GM23338 (cell line): ENCODE measurements around the gene MYOCOS. TPM values are rescaled to one million over a fixed set of nuclear protein-coding genes. Genes with fewer than 3 reads are reported as not detected.
A peak's percentile ranks its signal among the peaks of the same experiment; 100 is the strongest.

Experiments used
- ATAC-seq: fragments of 200-7000 bp; cut with Tn5 transposase; 3 replicates; pipeline ENCODE4 v1.9.1; 2020
- DNase-seq: peaks from one replicate; pipeline ENCODE4 v3.0.0-alpha.2; 2015; ENCODE audit warnings: low spot score
- H2AFZ ChIP-seq: fragments of 200-600 bp; sonication (generic); 2 replicates; pipeline ENCODE4 v1.8.0; 2016; ENCODE audit warnings: antibody characterized with exemption, mild to moderate bottlenecking, moderate library complexity
- H3F3A ChIP-seq: fragments of 200-600 bp; sonication (generic); replicated peaks from 2 replicates; pipeline ENCODE4 v1.8.0; 2017; ENCODE audit warnings: antibody characterized with exemption, mixed run types, low read depth
- H3K27ac ChIP-seq: fragments of 200-600 bp; sonication (generic); 2 replicates; pipeline ENCODE4 v1.6.1; 2016; ENCODE audit warnings: low read depth
- H3K27me3 ChIP-seq: fragments of 200-600 bp; sonication (generic); 2 replicates; pipeline ENCODE4 v1.8.0; 2016; ENCODE audit warnings: mild to moderate bottlenecking, mixed run types, moderate library complexity; ENCODE audit not compliant: insufficient read depth
- H3K36me3 ChIP-seq: fragments of 200-600 bp; sonication (generic); 2 replicates; pipeline ENCODE4 v1.8.0; 2016; ENCODE audit warnings: mild to moderate bottlenecking; ENCODE audit not compliant: insufficient read depth
- H3K4me1 ChIP-seq: fragments of 200-600 bp; sonication (generic); 2 replicates; pipeline ENCODE4 v1.8.0; 2016; ENCODE audit warnings: mild to moderate bottlenecking, moderate library complexity; ENCODE audit not compliant: insufficient read depth
- H3K4me2 ChIP-seq: fragments of 200-600 bp; sonication (generic); 2 replicates; pipeline ENCODE4 v1.7.1; 2017; ENCODE audit warnings: mixed run types
- H3K4me3 ChIP-seq: fragments of 200-600 bp; sonication (generic); 2 replicates; pipeline ENCODE4 v1.6.1; 2016; ENCODE audit warnings: mixed run types
- H3K79me2 ChIP-seq: fragments of 200-600 bp; sonication (generic); replicated peaks from 2 replicates; pipeline ENCODE4 v1.8.0; 2017; ENCODE audit warnings: mild to moderate bottlenecking; ENCODE audit not compliant: insufficient read depth
- H3K9me2 ChIP-seq: fragments of 200-600 bp; sonication (generic); 2 replicates; pipeline ENCODE4 v1.8.0; 2017; ENCODE audit not compliant: insufficient read depth
- H4K20me1 ChIP-seq: fragments of 200-600 bp; sonication (generic); replicated peaks from 2 replicates; pipeline ENCODE4 v1.8.0; 2017; ENCODE audit warnings: mild to moderate bottlenecking; ENCODE audit not compliant: insufficient read depth
- H3K27ac Mint-ChIP-seq: 2 replicates; pipeline ENCODE4 v1.8.0; 2020; ENCODE audit warnings: inconsistent platforms, mild to moderate bottlenecking, moderate library complexity, mixed read lengths
- H3K27me3 Mint-ChIP-seq: 3 replicates; pipeline ENCODE4 v1.8.0; 2022; ENCODE audit warnings: low read depth, mild to moderate bottlenecking, moderate library complexity, mixed read lengths, inconsistent platforms; ENCODE audit not compliant: insufficient read depth, poor library complexity
- H3K36me3 Mint-ChIP-seq: 3 replicates; pipeline ENCODE4 v1.8.0; 2021; ENCODE audit warnings: low read depth, mild to moderate bottlenecking, inconsistent platforms, moderate library complexity, mixed read lengths
- H3K4me1 Mint-ChIP-seq: 3 replicates; pipeline ENCODE4 v1.8.0; 2020; ENCODE audit warnings: mild to moderate bottlenecking, inconsistent platforms, mixed read lengths
- H3K4me3 Mint-ChIP-seq: 3 replicates; pipeline ENCODE4 v1.8.0; 2021; ENCODE audit warnings: moderate library complexity, mild to moderate bottlenecking, inconsistent platforms, mixed read lengths
- H3K9me3 Mint-ChIP-seq: 3 replicates; pipeline ENCODE4 v1.8.0; 2020; ENCODE audit warnings: moderate library complexity, mild to moderate bottlenecking, inconsistent platforms, mixed read lengths
- EZH2phosphoT487 ChIP-seq: fragments of 200-600 bp; sonication (generic); IDR thresholded peaks from one replicate; pipeline ENCODE4 v1.8.1; 2018; ENCODE audit warnings: antibody characterized with exemption; ENCODE audit not compliant: unreplicated experiment
- NANOG ChIP-seq: IDR thresholded peaks from 2 replicates; pipeline ENCODE4 v1.6.1; 2016; ENCODE audit warnings: antibody characterized with exemption, borderline replicate concordance
- POLR2AphosphoS5 ChIP-seq: IDR thresholded peaks from 2 replicates; pipeline ENCODE4 v1.6.1; 2016; ENCODE audit warnings: antibody characterized with exemption, low read depth
- STAT1 ChIP-seq: IDR thresholded peaks from one replicate; pipeline ENCODE4 v1.6.1; 2016; ENCODE audit warnings: antibody characterized with exemption; ENCODE audit not compliant: unreplicated experiment
- ZNF114 ChIP-seq: fragments of 250-450 bp; sonication (Bioruptor Pico); IDR thresholded peaks from 2 replicates; pipeline ENCODE4 v1.5.0; 2020; ENCODE audit warnings: mild to moderate bottlenecking, moderate library complexity
- ZNF331 ChIP-seq: fragments of 250-450 bp; sonication (Bioruptor Pico); IDR thresholded peaks from 2 replicates; pipeline ENCODE4 v1.5.0; 2020; ENCODE audit warnings: low read depth, mild to moderate bottlenecking, moderate library complexity
- polyA plus RNA-seq: library from polyadenylated mRNA; unstranded; fragments of >200 nt; fragmentation: Nextera tagmentation; extraction: Ambion mirVana; gene quantifications from 2 replicates; pipeline ENCODE4 v1.2.1, GENCODE V29; 2016
- total RNA-seq: library from RNA; depleted of rRNA; stranded (reverse); fragments of >200 nt; shearing (Covaris generic); gene quantifications from 2 replicates; pipeline ENCODE4 v1.2.3, GENCODE V29; 2014
- TF ChIP-seq, protein P1 (sequence below): fragments of 250-450 bp; sonication (Bioruptor Pico); IDR thresholded peaks from 2 replicates; pipeline ENCODE4 v1.5.0; 2020; ENCODE audit warnings: mild to moderate bottlenecking, moderate library complexity
- TF ChIP-seq, protein P2 (sequence below): IDR thresholded peaks from one replicate; pipeline ENCODE4 v1.6.1; 2018; ENCODE audit warnings: antibody characterized with exemption; ENCODE audit not compliant: unreplicated experiment
- TF ChIP-seq, protein P3 (sequence below): IDR thresholded peaks from 2 replicates; pipeline ENCODE4 v1.6.1; 2016; ENCODE audit warnings: antibody characterized with exemption
- TF ChIP-seq, protein P4 (sequence below), 2 experiments: fragments of 200-600 bp in 1 of 2; sonication (generic) in 1 of 2; conservative IDR thresholded peaks; 2 replicates each; pipeline versions ENCODE4 v1.5.1 to v1.6.1; 2016 to 2017; ENCODE audit warnings: antibody characterized with exemption in 2 of 2, low read depth in 2 of 2, mild to moderate bottlenecking in 2 of 2, moderate library complexity in 1 of 2

MYOCOS gene
- total and polyA plus RNA-seq, 2 experiments from 2014 or later, result not detected

DNA sequence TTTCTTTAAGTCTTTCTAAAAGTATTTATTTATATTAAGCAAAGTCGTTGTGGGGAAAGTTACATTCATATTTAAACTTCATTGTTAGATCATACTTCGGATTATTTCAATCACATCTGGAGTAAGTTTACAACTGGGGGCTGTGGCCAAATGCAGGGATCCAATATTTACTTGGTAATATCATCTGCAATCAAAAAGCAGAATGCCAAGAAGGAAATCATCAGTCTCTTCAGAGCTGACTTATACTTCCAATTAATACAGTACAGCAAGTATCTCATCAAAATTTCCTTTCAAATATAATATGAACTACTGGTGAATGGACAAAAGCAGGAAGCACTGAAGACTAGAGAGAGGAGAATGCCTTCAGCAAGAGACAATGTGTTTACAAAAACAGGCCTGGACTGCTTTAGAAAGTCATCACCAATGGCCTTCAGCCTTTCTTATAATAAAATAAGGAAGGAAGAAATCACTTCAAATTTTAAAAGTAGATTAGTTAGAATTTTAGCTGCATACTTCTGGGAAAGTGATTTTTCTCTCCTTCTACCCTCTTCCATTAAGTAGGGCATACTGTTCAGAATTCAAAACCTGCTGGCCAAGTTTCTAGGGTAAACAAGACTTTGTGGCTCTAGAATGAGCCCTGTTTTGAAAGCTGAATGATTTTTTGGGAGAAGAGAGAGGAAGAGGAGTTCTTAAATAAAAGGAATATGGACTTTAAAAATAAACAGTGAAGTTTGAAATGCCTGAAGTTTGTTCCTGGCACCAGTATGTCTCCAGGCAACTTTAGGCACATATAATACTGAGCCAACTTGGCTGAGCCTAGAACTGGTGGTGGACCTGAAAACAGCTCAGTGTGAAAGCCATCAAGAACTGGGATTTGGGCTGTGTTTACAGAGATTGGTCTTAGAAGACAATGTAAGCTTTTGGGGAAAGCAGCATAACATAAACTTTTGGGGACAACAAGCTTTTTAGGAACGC lies 52.7 kb downstream of the MYOCOS start:
- Histone ChIP-seq H2AFZ (peak overlapping the region; percentile 25; the same call in 1 of the 2 replicates), H3K79me2 (no peaks in the 10 kb centered on the region), H3K36me3 (no peaks in the 10 kb centered on the region), H3K4me1 (no peaks in the 10 kb centered on the region), H3K4me2 (no peak overlapping the region), H3F3A (no peaks in the 10 kb centered on the region), H3K27me3 (no peaks in the 10 kb centered on the region), H4K20me1 (no peaks in the 10 kb centered on the region), H3K27ac (no peak overlapping the region), H3K9me2 (no peaks in the 10 kb centered on the region), H3K4me3 (no peak overlapping the region)
- Mint-ChIP-seq H3K27ac (no peak overlapping the region), H3K36me3 (no peaks in the 10 kb centered on the region), H3K4me3 (no peak overlapping the region), H3K27me3 (no peaks in the 10 kb centered on the region), H3K9me3 (peaks cover 2% of the 10 kb centered on the region; the same call in 1 of the 3 replicates), H3K4me1 (no peaks in the 10 kb centered on the region)
- ATAC-seq (no peak), DNase-seq (no peak)
- TF ChIP-seq, protein P1, sequence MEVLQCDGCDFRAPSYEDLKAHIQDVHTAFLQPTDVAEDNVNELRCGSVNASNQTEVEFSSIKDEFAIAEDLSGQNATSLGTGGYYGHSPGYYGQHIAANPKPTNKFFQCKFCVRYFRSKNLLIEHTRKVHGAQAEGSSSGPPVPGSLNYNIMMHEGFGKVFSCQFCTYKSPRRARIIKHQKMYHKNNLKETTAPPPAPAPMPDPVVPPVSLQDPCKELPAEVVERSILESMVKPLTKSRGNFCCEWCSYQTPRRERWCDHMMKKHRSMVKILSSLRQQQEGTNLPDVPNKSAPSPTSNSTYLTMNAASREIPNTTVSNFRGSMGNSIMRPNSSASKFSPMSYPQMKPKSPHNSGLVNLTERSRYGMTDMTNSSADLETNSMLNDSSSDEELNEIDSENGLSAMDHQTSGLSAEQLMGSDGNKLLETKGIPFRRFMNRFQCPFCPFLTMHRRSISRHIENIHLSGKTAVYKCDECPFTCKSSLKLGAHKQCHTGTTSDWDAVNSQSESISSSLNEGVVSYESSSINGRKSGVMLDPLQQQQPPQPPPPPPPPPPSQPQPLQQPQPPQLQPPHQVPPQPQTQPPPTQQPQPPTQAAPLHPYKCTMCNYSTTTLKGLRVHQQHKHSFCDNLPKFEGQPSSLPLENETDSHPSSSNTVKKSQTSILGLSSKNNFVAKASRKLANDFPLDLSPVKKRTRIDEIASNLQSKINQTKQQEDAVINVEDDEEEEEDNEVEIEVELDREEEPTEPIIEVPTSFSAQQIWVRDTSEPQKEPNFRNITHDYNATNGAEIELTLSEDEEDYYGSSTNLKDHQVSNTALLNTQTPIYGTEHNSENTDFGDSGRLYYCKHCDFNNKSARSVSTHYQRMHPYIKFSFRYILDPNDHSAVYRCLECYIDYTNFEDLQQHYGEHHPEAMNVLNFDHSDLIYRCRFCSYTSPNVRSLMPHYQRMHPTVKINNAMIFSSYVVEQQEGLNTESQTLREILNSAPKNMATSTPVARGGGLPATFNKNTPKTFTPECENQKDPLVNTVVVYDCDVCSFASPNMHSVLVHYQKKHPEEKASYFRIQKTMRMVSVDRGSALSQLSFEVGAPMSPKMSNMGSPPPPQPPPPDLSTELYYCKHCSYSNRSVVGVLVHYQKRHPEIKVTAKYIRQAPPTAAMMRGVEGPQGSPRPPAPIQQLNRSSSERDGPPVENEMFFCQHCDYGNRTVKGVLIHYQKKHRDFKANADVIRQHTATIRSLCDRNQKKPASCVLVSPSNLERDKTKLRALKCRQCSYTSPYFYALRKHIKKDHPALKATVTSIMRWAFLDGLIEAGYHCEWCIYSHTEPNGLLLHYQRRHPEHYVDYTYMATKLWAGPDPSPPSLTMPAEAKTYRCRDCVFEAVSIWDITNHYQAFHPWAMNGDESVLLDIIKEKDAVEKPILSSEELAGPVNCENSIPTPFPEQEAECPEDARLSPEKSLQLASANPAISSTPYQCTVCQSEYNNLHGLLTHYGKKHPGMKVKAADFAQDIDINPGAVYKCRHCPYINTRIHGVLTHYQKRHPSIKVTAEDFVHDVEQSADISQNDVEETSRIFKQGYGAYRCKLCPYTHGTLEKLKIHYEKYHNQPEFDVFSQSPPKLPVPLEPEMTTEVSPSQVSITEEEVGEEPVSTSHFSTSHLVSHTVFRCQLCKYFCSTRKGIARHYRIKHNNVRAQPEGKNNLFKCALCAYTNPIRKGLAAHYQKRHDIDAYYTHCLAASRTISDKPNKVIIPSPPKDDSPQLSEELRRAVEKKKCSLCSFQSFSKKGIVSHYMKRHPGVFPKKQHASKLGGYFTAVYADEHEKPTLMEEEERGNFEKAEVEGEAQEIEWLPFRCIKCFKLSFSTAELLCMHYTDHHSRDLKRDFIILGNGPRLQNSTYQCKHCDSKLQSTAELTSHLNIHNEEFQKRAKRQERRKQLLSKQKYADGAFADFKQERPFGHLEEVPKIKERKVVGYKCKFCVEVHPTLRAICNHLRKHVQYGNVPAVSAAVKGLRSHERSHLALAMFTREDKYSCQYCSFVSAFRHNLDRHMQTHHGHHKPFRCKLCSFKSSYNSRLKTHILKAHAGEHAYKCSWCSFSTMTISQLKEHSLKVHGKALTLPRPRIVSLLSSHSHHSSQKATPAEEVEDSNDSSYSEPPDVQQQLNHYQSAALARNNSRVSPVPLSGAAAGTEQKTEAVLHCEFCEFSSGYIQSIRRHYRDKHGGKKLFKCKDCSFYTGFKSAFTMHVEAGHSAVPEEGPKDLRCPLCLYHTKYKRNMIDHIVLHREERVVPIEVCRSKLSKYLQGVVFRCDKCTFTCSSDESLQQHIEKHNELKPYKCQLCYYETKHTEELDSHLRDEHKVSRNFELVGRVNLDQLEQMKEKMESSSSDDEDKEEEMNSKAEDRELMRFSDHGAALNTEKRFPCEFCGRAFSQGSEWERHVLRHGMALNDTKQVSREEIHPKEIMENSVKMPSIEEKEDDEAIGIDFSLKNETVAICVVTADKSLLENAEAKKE (CRISPR knock-in tag), result no peak
- TF ChIP-seq POLR2AphosphoS5 (no peak), EZH2phosphoT487 (no peak), ZNF114 (CRISPR knock-in tag) (no peak), NANOG (no peak), ZNF331 (no peak), STAT1 (no peak)
- TF ChIP-seq, protein P2, sequence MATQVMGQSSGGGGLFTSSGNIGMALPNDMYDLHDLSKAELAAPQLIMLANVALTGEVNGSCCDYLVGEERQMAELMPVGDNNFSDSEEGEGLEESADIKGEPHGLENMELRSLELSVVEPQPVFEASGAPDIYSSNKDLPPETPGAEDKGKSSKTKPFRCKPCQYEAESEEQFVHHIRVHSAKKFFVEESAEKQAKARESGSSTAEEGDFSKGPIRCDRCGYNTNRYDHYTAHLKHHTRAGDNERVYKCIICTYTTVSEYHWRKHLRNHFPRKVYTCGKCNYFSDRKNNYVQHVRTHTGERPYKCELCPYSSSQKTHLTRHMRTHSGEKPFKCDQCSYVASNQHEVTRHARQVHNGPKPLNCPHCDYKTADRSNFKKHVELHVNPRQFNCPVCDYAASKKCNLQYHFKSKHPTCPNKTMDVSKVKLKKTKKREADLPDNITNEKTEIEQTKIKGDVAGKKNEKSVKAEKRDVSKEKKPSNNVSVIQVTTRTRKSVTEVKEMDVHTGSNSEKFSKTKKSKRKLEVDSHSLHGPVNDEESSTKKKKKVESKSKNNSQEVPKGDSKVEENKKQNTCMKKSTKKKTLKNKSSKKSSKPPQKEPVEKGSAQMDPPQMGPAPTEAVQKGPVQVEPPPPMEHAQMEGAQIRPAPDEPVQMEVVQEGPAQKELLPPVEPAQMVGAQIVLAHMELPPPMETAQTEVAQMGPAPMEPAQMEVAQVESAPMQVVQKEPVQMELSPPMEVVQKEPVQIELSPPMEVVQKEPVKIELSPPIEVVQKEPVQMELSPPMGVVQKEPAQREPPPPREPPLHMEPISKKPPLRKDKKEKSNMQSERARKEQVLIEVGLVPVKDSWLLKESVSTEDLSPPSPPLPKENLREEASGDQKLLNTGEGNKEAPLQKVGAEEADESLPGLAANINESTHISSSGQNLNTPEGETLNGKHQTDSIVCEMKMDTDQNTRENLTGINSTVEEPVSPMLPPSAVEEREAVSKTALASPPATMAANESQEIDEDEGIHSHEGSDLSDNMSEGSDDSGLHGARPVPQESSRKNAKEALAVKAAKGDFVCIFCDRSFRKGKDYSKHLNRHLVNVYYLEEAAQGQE, result no peak
- TF ChIP-seq, protein P3, sequence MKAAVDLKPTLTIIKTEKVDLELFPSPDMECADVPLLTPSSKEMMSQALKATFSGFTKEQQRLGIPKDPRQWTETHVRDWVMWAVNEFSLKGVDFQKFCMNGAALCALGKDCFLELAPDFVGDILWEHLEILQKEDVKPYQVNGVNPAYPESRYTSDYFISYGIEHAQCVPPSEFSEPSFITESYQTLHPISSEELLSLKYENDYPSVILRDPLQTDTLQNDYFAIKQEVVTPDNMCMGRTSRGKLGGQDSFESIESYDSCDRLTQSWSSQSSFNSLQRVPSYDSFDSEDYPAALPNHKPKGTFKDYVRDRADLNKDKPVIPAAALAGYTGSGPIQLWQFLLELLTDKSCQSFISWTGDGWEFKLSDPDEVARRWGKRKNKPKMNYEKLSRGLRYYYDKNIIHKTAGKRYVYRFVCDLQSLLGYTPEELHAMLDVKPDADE, result no peak
- TF ChIP-seq, protein P4, sequence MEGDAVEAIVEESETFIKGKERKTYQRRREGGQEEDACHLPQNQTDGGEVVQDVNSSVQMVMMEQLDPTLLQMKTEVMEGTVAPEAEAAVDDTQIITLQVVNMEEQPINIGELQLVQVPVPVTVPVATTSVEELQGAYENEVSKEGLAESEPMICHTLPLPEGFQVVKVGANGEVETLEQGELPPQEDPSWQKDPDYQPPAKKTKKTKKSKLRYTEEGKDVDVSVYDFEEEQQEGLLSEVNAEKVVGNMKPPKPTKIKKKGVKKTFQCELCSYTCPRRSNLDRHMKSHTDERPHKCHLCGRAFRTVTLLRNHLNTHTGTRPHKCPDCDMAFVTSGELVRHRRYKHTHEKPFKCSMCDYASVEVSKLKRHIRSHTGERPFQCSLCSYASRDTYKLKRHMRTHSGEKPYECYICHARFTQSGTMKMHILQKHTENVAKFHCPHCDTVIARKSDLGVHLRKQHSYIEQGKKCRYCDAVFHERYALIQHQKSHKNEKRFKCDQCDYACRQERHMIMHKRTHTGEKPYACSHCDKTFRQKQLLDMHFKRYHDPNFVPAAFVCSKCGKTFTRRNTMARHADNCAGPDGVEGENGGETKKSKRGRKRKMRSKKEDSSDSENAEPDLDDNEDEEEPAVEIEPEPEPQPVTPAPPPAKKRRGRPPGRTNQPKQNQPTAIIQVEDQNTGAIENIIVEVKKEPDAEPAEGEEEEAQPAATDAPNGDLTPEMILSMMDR (conservative IDR thresholded peaks at IDR 0.05; ENCODE audit: low read depth in 2 of 2), result no peak
